ENCODE results near the gene FAM217A.

The FAM217A gene

DNA sequence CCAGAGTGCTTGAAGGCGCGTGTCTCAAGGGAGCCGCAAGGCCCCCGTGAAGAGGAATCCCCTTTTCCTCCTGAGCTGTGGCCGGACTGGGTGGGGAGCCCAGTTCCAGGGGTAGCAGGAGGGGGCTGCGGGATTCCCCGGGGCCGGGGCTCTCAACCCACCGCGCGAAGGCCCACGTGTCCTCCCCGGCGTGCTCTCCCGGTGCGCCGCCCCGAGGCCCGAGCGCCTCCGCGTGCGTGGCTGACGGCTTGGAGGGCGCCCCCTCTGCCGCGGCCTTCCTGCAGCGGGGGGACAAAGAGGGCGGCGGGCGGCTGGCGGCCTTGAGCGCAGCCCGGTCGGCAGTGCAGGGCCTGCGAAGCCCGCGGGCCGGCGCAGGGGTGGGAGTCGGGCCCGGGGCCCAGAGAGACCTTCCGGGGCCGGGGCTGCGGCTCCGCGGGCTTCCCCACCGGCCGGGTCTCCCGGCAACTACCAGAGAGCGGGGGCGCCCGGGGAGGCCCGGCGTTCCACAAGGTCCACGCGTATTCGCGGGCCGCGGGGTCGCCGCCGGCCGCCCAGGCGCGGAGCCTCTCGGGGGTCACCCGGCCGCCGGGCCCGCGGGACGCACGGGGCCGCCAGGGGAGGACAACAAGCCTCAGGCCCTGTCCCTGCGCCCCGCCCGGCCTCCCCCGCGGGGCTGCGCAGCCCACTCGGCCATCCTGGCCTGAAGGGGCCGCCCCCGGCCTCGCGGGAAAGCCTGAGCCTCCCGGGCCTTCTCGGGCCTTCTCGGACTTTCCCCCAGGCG is at the start of gene FAM217A:
TSS of gene FAM217A (minus strand) at position 447 of the 781 bp plus-strand sequence. CDS start 1,723 bp downstream, outside the sequence.
- no peaks in the 10 kb centered on the region for H3K27me3 ChIP-seq (ENCODE audit: insufficient read depth, insufficient read length)
- H3K36me3 ChIP-seq (ENCODE audit: insufficient read depth, insufficient read length, low read length), result no peaks in the 10 kb centered on the region
- H3K9ac ChIP-seq (ENCODE audit: insufficient read length, low read depth), result no peak within 1 kb of the TSS
- no peaks in the 10 kb centered on the region for H3K4me1 ChIP-seq (ENCODE audit: insufficient read depth, insufficient read length)
- H3K4me3 ChIP-seq (ENCODE audit: insufficient read length, low read depth), result no peak within 1 kb of the TSS
- H3K9me3 ChIP-seq (ENCODE audit: insufficient read depth, low read length), result no peaks in the 10 kb centered on the region
- DNase-seq (ENCODE audit: low read depth, low spot score), result no peak
- TF ChIP-seq YY1 (IDR thresholded peaks at IDR 0.05; ENCODE audit: insufficient read depth, insufficient read length) (no peak), ZNF274 (IDR thresholded peaks at IDR 0.05; ENCODE audit: low read depth, low read length) (no peak), SUZ12 (IDR thresholded peaks at IDR 0.05; ENCODE audit: extremely low read depth, insufficient read depth, insufficient read length) (no peak)

GRCh38 chr6:4128072-4128471 is 49.1 kb upstream of the FAM217A start:
- Histone ChIP-seq H3K27me3 (ENCODE audit: insufficient read depth, insufficient read length) (no peaks in the 10 kb centered on the region), H3K4me1 (ENCODE audit: insufficient read depth, insufficient read length) (no peaks in the 10 kb centered on the region), H3K4me3 (ENCODE audit: insufficient read length, low read depth) (no peak overlapping the region), H3K9ac (ENCODE audit: insufficient read length, low read depth) (no peak overlapping the region), H3K9me3 (ENCODE audit: insufficient read depth, low read length) (peaks cover 30% of the 10 kb centered on the region), H3K36me3 (ENCODE audit: insufficient read depth, insufficient read length, low read length) (peaks cover 69% of the 10 kb centered on the region)
- TF ChIP-seq SUZ12 (IDR thresholded peaks at IDR 0.05; ENCODE audit: extremely low read depth, insufficient read depth, insufficient read length), result no peak
- no peak for TF ChIP-seq ZNF274 (IDR thresholded peaks at IDR 0.05; ENCODE audit: low read depth, low read length)
- TF ChIP-seq YY1 (IDR thresholded peaks at IDR 0.05; ENCODE audit: insufficient read depth, insufficient read length), result no peak
- DNase-seq (ENCODE audit: low read depth, low spot score), result no peak

GRCh38 chr6:4125933-4126864 is 47.3 kb upstream of the FAM217A start:
- Histone ChIP-seq H3K36me3 (ENCODE audit: insufficient read depth, insufficient read length, low read length) (peaks cover 62% of the 10 kb centered on the region), H3K4me1 (ENCODE audit: insufficient read depth, insufficient read length) (no peaks in the 10 kb centered on the region), H3K9ac (ENCODE audit: insufficient read length, low read depth) (no peak overlapping the region), H3K4me3 (ENCODE audit: insufficient read length, low read depth) (no peak overlapping the region), H3K9me3 (ENCODE audit: insufficient read depth, low read length) (peaks cover 18% of the 10 kb centered on the region; the same call in 1 of the 2 replicates), H3K27me3 (ENCODE audit: insufficient read depth, insufficient read length) (no peaks in the 10 kb centered on the region)
- TF ChIP-seq ZNF274 (IDR thresholded peaks at IDR 0.05; ENCODE audit: low read depth, low read length) (no peak), YY1 (IDR thresholded peaks at IDR 0.05; ENCODE audit: insufficient read depth, insufficient read length) (no peak), SUZ12 (IDR thresholded peaks at IDR 0.05; ENCODE audit: extremely low read depth, insufficient read depth, insufficient read length) (no peak)
- DNase-seq (ENCODE audit: low read depth, low spot score), result no peak

- peaks cover 57% of the 10 kb centered on the region for H3K36me3 ChIP-seq (ENCODE audit: insufficient read depth, insufficient read length, low read length)
- H3K27me3 ChIP-seq (ENCODE audit: insufficient read depth, insufficient read length), result no peaks in the 10 kb centered on the region
- no peak overlapping the region for H3K4me3 ChIP-seq (ENCODE audit: insufficient read length, low read depth)
- DNase-seq (ENCODE audit: low read depth, low spot score), result no peak
- H3K9ac ChIP-seq (ENCODE audit: insufficient read length, low read depth), result no peak overlapping the region
- H3K9me3 ChIP-seq (ENCODE audit: insufficient read depth, low read length), result peaks cover 14% of the 10 kb centered on the region; the same call in 1 of the 2 replicates
- H3K4me1 ChIP-seq (ENCODE audit: insufficient read depth, insufficient read length), result no peaks in the 10 kb centered on the region
- no peak for TF ChIP-seq YY1 (IDR thresholded peaks at IDR 0.05; ENCODE audit: insufficient read depth, insufficient read length)
- no peak for TF ChIP-seq SUZ12 (IDR thresholded peaks at IDR 0.05; ENCODE audit: extremely low read depth, insufficient read depth, insufficient read length)
- no peak for TF ChIP-seq ZNF274 (IDR thresholded peaks at IDR 0.05; ENCODE audit: low read depth, low read length)
These were observed 46.6 kb upstream of the FAM217A start for GRCh38 chr6:4125500-4125899.

DNA sequence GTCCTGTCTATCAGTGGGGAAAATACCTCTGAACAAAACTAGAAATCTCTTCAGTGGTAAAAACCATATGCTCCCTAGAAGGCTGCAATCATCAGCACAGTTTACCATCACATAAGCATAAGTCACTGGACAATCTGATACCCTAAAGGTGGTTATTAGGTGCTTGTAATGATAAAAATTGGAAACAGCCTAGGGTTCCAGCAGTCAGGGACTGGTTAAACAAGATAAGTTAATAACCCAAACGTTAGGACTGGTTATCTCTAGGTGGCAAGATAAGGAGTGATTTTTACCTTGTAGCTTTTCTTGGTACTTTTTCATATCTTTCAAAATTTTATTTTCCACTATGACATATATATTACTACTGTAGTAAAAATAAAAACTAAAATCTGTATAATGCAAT is 45.4 kb upstream of the FAM217A start:
- H3K9me3 ChIP-seq (ENCODE audit: insufficient read depth, low read length), result peaks cover 4% of the 10 kb centered on the region; the same call in 1 of the 2 replicates
- no peak overlapping the region for H3K9ac ChIP-seq (ENCODE audit: insufficient read length, low read depth)
- no peaks in the 10 kb centered on the region for H3K27me3 ChIP-seq (ENCODE audit: insufficient read depth, insufficient read length)
- peaks cover 46% of the 10 kb centered on the region for H3K36me3 ChIP-seq (ENCODE audit: insufficient read depth, insufficient read length, low read length)
- no peaks in the 10 kb centered on the region for H3K4me1 ChIP-seq (ENCODE audit: insufficient read depth, insufficient read length)
- TF ChIP-seq YY1 (IDR thresholded peaks at IDR 0.05; ENCODE audit: insufficient read depth, insufficient read length) (no peak), ZNF274 (IDR thresholded peaks at IDR 0.05; ENCODE audit: low read depth, low read length) (no peak), SUZ12 (IDR thresholded peaks at IDR 0.05; ENCODE audit: extremely low read depth, insufficient read depth, insufficient read length) (no peak)
- no peak for DNase-seq (ENCODE audit: low read depth, low spot score)
- no peak overlapping the region for H3K4me3 ChIP-seq (ENCODE audit: insufficient read length, low read depth)

DNA sequence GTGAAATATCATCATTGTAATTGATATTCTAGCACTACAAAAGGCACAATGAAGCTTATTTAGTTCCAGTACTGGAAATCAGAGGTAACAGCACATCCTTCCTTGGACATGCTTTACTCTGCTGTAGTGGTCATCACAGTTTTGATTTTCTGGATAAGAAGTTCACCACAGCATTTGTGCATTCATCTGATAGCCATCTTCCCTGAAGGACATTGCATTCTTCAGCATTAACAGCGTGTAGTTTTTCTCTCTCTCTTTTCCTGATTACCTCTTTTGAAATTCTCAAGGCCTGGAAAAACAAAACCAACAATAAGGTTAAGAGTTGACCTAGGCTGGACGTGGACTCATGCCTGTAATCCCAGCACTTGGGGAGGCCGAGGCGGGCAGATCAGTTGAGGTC is 36.8 kb upstream of the FAM217A start:
- H3K36me3 ChIP-seq (ENCODE audit: insufficient read depth, insufficient read length, low read length), result peaks cover 31% of the 10 kb centered on the region
- H3K4me3 ChIP-seq (ENCODE audit: insufficient read length, low read depth), result no peak overlapping the region
- H3K4me1 ChIP-seq (ENCODE audit: insufficient read depth, insufficient read length), result no peaks in the 10 kb centered on the region
- no peak overlapping the region for H3K9ac ChIP-seq (ENCODE audit: insufficient read length, low read depth)
- TF ChIP-seq YY1 (IDR thresholded peaks at IDR 0.05; ENCODE audit: insufficient read depth, insufficient read length) (no peak), ZNF274 (IDR thresholded peaks at IDR 0.05; ENCODE audit: low read depth, low read length) (no peak), SUZ12 (IDR thresholded peaks at IDR 0.05; ENCODE audit: extremely low read depth, insufficient read depth, insufficient read length) (no peak)
- H3K9me3 ChIP-seq (ENCODE audit: insufficient read depth, low read length), result 0 out of 2 replicates have a peak, but pooled peaks cover 5% of the 10 kb centered on the region
- no peak for DNase-seq (ENCODE audit: low read depth, low spot score)
- no peaks in the 10 kb centered on the region for H3K27me3 ChIP-seq (ENCODE audit: insufficient read depth, insufficient read length)
